GM12864 (cell line): Measurements from ENCODE around the gene CRKL.

ENCODE experiments used
- DNase-seq: peaks from one replicate; pipeline ENCODE4 v3.0.0-alpha.2; 2011; ENCODE audit warnings: low read depth
- H3K4me3 ChIP-seq: 2 replicates; pipeline ENCODE4 v1.5.1; 2011; ENCODE audit warnings: mild to moderate bottlenecking, low read depth, low read length, control low read depth
- TF ChIP-seq, protein P1 (sequence below): IDR thresholded peaks from 2 replicates; pipeline ENCODE4 v1.5.1; 2011; ENCODE audit warnings: low read depth, mild to moderate bottlenecking, moderate library complexity, low read length, control low read depth, inconsistent platforms; ENCODE audit errors: missing control alignments

CRKL gene

DNA sequence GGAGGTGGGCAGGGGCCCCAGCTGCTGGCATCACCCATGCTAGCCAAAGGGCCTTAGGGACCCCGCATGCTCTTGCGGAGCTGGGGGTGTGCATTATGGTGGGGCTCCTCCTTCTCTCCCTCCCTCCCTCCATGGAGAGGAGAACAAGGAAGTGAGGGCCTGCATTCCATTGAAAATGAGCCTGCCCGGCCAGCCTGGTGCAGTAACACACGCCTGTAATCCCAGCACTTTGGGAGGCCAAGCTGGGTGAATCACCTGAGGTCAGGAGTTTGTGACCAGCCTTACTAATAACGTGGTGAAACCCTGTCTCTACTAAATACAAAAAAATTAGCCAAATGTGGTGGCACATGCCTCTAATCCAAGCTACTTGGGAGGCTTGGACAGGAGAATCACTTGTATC, 36.0 kb upstream of the CRKL start:
- no peak for DNase-seq
- H3K4me3 ChIP-seq = no peak overlapping the region
- TF ChIP-seq, protein P1, sequence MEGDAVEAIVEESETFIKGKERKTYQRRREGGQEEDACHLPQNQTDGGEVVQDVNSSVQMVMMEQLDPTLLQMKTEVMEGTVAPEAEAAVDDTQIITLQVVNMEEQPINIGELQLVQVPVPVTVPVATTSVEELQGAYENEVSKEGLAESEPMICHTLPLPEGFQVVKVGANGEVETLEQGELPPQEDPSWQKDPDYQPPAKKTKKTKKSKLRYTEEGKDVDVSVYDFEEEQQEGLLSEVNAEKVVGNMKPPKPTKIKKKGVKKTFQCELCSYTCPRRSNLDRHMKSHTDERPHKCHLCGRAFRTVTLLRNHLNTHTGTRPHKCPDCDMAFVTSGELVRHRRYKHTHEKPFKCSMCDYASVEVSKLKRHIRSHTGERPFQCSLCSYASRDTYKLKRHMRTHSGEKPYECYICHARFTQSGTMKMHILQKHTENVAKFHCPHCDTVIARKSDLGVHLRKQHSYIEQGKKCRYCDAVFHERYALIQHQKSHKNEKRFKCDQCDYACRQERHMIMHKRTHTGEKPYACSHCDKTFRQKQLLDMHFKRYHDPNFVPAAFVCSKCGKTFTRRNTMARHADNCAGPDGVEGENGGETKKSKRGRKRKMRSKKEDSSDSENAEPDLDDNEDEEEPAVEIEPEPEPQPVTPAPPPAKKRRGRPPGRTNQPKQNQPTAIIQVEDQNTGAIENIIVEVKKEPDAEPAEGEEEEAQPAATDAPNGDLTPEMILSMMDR = no peak

DNA sequence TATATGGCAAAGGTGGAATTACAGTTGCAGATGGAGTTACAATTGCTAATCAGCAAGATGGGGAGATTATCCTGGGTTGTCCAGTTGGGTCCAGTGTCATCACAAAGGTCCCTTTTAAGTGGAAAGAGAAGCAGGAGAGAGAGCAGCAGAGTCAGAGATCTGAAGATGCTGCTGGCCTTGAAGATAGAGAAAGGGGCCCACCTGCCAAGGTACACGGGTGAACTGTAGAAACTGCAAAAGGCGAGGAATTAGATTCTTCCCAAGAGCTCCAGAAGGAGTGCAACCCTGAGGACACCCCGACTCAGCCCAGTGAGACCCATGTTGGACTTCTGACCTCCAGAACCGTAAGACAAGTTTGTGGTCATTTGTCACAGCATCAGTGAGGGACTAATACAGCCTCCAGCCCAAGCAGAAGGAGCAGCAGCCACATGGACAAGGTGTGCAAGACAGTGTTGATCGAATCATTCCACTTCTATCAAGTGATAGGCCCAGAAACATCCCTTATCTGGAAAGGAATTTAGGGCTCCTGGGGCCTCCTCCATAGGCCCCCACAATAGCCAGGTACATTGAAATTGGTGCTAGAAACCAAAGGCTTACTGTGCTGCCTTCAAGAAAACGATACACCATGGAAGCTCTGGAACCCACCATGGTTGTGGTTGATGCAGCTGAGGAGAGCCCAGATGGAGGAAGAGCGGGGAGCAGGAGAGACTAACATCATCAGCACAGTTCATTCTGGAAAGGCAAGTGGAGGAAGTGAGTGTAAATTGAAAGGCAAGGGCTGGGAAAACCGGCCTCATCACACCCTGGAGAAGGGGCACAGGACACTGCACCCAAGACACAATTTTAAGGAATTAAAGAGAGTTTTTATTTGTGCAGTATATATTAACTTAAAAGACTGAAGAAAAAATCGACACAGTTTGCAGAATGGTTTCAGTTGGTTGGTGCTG, 35.1 kb upstream of the CRKL start:
- H3K4me3 ChIP-seq = no peak overlapping the region
- TF ChIP-seq, protein P1 = no peak
- no peak for DNase-seq

DNA sequence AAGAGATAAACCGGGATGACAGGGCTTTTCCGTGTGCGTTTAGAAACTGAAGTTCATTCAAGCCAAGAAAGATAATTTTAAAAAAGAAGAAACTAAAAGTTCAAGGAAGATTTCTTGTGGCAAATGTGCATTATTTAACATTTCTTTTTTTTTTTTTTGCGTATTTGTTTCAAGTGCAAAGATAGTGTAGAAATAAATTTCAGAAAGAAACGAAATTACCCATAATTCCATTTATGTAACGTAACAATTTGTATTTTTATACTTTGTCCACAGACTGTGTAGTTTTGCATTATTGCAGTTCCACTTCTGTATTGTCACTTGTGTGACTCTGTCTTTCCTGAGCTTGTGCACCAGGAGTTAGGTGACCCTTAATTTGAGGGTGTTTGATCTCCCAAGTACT, 34.4 kb upstream of the CRKL start:
- TF ChIP-seq, protein P1 = no peak
- DNase-seq = no peak
- H3K4me3 ChIP-seq = no peak overlapping the region

DNA sequence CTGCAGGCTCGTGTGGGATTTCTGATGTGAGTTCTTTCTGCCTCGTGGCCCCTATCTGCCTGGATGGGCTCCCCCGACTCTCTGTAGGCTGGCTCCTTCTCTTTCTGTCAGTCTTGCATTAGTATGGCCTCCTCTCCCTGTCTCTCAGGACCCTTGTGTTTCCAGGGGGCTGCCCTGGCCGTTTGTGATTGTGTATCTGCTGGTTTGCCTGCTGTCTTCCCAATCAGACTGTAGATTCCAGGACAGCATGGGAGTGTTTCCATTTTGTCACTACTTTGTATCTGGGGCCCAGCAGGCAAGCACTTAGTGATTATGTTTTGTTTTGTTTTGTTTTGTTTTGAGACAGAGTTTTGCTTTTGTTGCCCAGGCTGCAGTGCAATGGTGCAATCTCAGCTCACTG, 32.8 kb upstream of the CRKL start:
- H3K4me3 ChIP-seq = no peak overlapping the region
- DNase-seq = no peak
- TF ChIP-seq, protein P1 = no peak

DNA sequence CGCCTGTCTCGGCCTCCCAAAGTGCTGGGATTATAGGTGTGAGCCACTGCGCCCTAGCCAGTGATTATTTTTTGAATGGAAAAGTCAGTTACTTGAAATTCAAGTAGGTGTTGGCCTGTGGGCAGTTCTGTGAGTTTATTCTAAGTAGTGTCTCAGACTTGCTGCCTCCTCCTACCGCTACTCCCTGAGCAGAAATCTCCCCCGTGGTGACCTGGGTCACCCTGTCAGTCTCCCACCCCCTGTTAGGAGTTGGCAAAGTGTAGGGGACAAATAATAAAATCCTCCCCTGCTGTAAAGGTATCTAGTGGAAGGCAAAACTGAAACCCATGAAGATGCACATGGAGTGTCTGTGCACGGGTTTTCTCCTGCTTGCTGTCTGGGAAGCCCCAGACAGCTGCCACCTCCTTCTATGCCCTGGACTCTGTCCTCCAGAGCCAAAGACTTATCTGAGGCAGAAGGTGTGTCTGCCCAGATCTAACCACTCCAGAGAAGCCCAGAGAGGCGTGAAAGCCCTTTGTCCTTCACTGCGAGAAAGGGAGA, 32.1 kb upstream of the CRKL start:
- TF ChIP-seq, protein P1 = no peak
- DNase-seq = no peak
- H3K4me3 ChIP-seq = no peak overlapping the region

DNA sequence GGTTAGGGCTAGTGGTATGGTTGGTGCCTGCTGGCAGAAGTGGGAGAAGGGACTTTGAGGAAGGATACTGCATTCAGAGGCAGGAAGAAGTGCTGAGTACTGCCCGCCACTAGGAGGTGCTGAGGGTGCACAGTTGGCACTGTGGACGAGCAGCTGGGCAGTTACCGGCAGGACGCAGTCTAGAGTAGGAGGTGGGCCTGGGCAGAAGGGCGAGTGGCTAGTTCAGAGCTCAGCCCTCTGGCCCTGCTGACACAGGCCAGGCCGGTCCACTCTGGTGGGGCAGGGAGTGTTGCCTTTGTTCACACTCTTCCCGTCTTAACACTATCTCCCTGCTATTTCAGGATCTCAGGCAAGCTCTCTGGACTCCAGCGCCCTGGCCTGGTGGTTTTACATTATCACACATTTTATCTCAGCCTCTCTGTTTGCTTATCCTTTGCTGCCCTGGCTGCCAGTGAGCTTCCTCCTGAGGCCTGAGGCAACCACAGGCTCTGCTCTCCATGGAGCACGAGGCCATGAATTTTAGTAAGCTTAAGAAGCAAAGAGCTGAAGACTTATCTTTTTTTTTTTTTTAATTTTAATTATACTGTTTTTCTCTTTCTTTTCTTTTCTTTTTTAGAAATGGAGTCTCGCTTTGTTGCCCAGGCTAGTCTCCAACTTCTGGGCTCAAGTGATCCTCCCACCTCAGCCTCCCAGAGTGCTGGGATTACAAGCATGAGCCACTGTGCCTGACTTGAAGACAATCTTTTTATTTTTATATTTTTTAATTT, 31.5 kb upstream of the CRKL start:
- H3K4me3 ChIP-seq = no peak overlapping the region
- TF ChIP-seq, protein P1 = peak; percentile 94
- no peak for DNase-seq
